CD4-positive, alpha-beta T cell treated with Interleukin-2 at 100 ng/mL for 4 hours (primary cell): ENCODE results near the gene PDSS1.
A peak's percentile ranks its signal among the peaks of the same experiment; 100 is the strongest.
"Not testable (repeated sequence)": the region's sequence is repeated elsewhere in the genome, so short reads cannot be mapped to it uniquely, and the experiment has no call there.

Experiments used
- DNase-seq: peaks from one replicate; pipeline ENCODE4 v3.0.0-alpha.2; 2020; ENCODE audit warnings: low spot score

The PDSS1 gene, protein sequence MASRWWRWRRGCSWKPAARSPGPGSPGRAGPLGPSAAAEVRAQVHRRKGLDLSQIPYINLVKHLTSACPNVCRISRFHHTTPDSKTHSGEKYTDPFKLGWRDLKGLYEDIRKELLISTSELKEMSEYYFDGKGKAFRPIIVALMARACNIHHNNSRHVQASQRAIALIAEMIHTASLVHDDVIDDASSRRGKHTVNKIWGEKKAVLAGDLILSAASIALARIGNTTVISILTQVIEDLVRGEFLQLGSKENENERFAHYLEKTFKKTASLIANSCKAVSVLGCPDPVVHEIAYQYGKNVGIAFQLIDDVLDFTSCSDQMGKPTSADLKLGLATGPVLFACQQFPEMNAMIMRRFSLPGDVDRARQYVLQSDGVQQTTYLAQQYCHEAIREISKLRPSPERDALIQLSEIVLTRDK

GRCh38 chr10:26697163-26697921, at the start of gene PDSS1:
TSS of gene PDSS1 (plus strand) at chr10:26697701. CDS start at chr10:26697712, 11 bp downstream.
- DNase-seq = peak; percentile 59

DNA sequence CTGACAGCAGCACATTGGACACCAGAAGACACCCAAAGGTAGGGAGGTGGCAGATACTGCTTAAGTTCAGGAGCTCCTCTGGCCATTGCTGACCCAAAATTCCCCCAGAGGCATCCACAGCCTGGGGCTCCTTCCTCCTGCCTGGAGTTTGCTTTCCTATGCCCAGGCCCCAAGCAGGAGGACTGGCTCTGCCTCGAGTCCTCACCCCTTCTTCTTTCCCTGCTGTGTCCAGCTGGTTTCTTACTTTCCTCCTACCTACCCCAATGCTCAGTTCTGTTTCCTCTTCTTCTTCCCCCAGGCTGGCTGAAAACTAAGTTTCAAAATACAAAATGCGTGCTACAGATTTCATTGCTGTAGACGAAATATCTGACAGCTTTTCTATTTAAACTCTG, 49.3 kb upstream of the PDSS1 start:
- not testable (repeated sequence) for DNase-seq

- DNase-seq = no peak
These were observed 47.1 kb upstream of the PDSS1 start for GRCh38 chr10:26650406-26650805.

GRCh38 chr10:26651476-26651875, 46.0 kb upstream of the PDSS1 start:
- DNase-seq = not testable (repeated sequence)

DNA sequence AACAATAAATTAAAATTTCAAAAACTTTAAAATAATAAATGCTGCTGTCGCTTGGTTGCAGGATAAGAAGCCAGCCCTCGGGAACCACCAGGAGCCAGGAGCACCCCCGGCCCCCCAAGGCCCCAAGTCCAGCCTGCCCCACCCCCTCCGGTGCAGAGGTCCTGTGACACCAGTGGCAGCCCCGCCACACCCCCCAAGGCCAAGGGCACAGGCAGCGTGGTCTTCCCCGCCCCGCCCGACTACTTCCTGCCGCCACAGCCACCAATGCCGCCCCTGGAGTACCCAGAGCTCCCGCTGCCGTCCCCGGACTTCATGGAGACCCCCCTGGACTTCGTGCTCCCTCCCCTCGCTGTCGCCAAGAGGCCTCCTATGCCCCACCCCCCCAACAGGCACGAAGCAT, 44.5 kb upstream of the PDSS1 start:
- DNase-seq = no peak

GRCh38 chr10:26655746-26656145, 41.8 kb upstream of the PDSS1 start:
- DNase-seq = no peak

- DNase-seq = no peak
These were observed 34.6 kb upstream of the PDSS1 start for GRCh38 chr10:26662864-26663263.

GRCh38 chr10:26665080-26666048, 32.1 kb upstream of the PDSS1 start:
- no peak for DNase-seq

DNA sequence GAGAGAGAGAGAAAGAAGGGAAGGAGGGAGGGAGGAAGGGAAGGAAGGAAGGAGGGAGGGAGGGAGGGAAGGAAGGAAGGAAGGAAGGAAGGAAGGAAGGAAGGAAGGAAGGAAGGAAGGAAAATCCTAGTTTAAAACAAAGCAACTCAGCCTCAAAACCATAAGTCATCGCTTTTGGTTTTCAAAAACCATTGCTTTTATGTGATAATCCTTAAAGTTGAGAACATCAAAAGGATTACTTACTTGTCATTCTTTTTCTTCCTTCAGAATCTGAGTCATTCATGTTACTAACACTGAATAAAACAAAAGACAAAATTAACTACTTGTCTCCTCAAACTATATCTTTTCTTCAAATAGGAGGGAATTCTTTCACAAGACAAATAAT, 21.6 kb upstream of the PDSS1 start:
- no peak for DNase-seq

DNA sequence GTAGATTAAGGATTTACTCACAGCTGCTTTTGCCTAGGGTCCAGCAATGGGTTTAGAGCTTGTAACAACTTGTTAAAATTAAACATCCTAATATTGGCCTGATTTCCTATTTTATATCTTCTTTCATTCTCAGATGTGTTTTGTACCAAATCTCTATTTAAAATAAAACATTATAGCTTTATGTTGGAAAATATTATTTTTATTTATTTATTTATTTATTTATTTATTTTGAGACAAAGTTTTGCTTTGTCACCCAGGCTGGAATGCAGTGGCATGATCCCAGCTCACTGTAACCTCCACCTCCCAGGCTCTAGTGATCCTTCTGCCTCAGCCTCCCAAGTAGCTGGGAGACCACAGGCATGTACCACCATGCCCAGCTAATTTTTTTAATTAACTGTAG, 17.9 kb upstream of the PDSS1 start:
- DNase-seq = no peak

DNA sequence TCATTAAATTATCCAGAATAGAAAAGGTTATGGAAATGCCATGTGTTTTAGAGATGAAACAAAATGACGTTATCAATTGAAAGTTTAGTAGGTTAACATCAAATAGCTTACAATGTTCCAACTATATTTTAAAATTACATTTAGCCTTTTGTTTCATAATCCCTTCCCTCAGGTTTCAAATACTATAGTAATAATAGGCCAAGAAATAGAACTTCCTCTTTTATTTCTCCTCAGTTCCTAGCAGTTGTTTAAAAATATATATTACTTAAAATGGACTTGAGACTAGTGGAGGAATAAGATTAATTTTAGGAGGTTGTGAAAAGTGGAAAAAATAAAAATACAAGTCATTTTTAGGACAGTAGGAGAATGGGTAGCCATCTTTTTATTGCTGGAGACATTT, 16.4 kb upstream of the PDSS1 start:
- DNase-seq = no peak

DNA sequence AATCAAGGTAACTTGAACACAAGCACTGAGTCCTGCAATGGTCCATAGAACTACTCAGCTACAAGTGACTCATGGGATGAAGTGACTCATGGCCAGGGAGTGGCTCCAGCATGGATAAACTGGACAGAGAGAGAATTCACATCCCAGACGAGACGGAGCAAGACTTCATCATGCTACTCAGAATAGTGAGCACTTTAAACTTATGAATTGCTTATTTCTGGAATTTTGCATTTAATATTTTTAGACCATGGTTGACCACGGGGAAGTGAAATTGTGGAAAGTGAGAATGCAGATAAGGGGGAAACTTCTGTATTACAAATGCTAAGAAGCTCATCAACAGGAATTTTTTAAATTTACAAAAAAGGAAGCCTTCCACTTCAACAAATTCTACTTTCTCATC, 15.5 kb upstream of the PDSS1 start:
- DNase-seq = not testable (repeated sequence)

GRCh38 chr10:26682931-26683330, 14.6 kb upstream of the PDSS1 start:
- peak; percentile 7 for DNase-seq

DNA sequence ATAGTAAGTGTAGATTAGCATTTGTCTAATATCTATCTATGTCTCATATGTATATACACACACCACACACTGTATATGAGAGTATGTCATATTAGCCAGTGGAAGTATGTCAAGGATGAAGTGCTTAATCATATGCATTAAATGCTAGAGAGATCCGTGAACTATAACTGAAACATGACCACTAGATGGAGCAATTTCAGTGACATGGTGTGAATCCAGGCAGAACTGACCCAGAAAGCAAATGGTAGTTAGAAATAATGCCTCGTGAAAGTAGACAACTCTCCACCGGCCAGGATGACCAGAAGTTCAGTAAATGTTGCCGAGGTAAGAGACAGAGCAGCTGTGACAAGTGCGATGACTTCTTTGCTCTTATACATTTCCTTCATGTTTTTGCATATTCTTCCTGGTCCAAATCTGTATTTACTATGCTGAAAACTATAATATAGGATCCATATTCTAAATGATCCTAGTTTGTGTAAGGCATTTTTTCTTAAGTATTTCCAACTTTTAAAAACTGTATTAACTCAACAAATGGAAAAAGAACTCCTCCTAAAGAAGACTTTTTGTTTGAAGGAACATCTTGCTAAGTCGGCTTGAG, 12.7 kb upstream of the PDSS1 start:
- DNase-seq = peak; percentile 64

DNA sequence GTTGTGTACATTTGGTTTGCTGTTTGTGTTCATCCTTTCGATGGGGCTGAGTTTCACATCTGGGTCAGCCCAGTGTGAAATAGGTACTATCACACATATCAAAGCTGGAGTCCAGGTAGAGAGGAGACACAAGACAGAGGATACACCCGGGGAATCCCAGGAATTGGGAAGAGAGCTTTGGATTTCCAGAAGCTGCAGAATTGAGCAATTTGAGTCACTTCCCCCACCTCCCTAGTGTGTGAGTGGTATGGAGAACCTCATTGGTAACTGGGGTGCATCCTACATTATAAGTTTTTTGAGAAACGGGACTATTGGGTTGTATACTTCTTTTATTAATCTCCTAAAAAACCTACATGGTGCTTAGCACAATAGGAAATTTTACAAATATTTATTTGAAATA, 12.1 kb upstream of the PDSS1 start:
- DNase-seq = no peak

GRCh38 chr10:26689399-26689798, 8.1 kb upstream of the PDSS1 start:
- DNase-seq = peak; percentile 6

- DNase-seq = no peak
These were observed 6.6 kb upstream of the PDSS1 start for GRCh38 chr10:26690731-26691475.

GRCh38 chr10:26694536-26694935, 3.0 kb upstream of the PDSS1 start:
- not testable (repeated sequence) for DNase-seq

GRCh38 chr10:26696786-26697162, 727 bp upstream of the PDSS1 start:
- no peak for DNase-seq

GRCh38 chr10:26697922-26698608, 564 bp downstream of the PDSS1 start:
- DNase-seq = no peak
